Endothelial cell of umbilical vein (primary cell): ENCODE results near the gene C3orf20.

Source experiments
- JUN ChIP-seq: IDR thresholded peaks from 2 replicates; pipeline ENCODE4 v1.6.1; 2011; ENCODE audit warnings: borderline replicate concordance, low read depth; ENCODE audit not compliant: insufficient read length, insufficient read depth
- MYC ChIP-seq: IDR thresholded peaks from one replicate; pipeline ENCODE4 v1.6.1; 2011; ENCODE audit warnings: mild to moderate bottlenecking, low read depth, low read length
- POLR2A ChIP-seq: IDR thresholded peaks from 2 replicates; pipeline ENCODE4 v1.6.1; 2012; ENCODE audit warnings: low read depth, mild to moderate bottlenecking, control low read depth, low read length
- POLR2AphosphoS5 ChIP-seq: IDR thresholded peaks from 2 replicates; pipeline ENCODE4 v1.6.1; 2012; ENCODE audit warnings: low read depth, mild to moderate bottlenecking, control low read depth, low read length, moderate library complexity; ENCODE audit not compliant: insufficient read depth
- TF ChIP-seq, protein P1 (sequence below): IDR thresholded peaks from 2 replicates; pipeline ENCODE4 v1.6.1; 2011; ENCODE audit not compliant: insufficient read depth, insufficient read length
- TF ChIP-seq, protein P2 (sequence below), 2 donors: IDR thresholded peaks; 1 replicate in 1 of 2; 2 replicates in 1 of 2; pipeline ENCODE4 v1.5.1; 2011; ENCODE audit warnings: low read length in 2 of 2, mild to moderate bottlenecking in 2 of 2, moderate library complexity in 2 of 2, control low read depth in 1 of 2, inconsistent platforms in 1 of 2, low read depth in 1 of 2; ENCODE audit not compliant: insufficient read depth in 1 of 2; ENCODE audit errors: extremely low read depth in 1 of 2

DNA sequence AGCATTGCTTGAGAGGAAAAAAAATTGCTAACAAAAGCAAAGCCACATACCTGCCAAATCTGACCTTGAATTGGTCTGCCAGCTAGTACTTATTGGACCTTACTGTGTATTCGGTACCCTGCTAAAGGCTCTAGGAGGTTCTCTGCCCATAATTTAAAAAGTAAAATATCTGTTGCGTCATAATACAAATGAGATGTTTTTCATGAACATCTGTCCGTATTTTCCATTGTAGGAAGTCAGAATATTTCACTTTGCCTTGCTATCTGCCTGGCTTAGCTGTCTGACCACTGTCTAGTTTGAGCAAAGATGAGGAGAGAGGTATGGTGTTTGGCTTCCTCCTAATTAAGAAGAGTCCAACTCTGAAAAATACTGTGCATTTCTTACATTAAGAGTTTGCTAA lies 10.8 kb upstream of the C3orf20 start:
- TF ChIP-seq POLR2AphosphoS5 (no peak), POLR2A (no peak), MYC (no peak), JUN (no peak)
- TF ChIP-seq, protein P1, sequence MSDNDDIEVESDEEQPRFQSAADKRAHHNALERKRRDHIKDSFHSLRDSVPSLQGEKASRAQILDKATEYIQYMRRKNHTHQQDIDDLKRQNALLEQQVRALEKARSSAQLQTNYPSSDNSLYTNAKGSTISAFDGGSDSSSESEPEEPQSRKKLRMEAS: no peak
- TF ChIP-seq, protein P2, sequence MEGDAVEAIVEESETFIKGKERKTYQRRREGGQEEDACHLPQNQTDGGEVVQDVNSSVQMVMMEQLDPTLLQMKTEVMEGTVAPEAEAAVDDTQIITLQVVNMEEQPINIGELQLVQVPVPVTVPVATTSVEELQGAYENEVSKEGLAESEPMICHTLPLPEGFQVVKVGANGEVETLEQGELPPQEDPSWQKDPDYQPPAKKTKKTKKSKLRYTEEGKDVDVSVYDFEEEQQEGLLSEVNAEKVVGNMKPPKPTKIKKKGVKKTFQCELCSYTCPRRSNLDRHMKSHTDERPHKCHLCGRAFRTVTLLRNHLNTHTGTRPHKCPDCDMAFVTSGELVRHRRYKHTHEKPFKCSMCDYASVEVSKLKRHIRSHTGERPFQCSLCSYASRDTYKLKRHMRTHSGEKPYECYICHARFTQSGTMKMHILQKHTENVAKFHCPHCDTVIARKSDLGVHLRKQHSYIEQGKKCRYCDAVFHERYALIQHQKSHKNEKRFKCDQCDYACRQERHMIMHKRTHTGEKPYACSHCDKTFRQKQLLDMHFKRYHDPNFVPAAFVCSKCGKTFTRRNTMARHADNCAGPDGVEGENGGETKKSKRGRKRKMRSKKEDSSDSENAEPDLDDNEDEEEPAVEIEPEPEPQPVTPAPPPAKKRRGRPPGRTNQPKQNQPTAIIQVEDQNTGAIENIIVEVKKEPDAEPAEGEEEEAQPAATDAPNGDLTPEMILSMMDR (IDR thresholded peaks at IDR 0.05; ENCODE audit: extremely low read depth in 1 of 2, insufficient read depth in 1 of 2, low read depth in 1 of 2, low read length in 2 of 2): no peak
